ENCODE measurements around the gene LETM1. TPM values are rescaled to one million over a fixed set of nuclear protein-coding genes. Genes with fewer than 3 reads are reported as not detected.
A peak's percentile ranks its signal among the peaks of the same experiment; 100 is the strongest.

Gene LETM1
- polyA plus RNA-seq, 1 donor, result 27.4 TPM

DNA sequence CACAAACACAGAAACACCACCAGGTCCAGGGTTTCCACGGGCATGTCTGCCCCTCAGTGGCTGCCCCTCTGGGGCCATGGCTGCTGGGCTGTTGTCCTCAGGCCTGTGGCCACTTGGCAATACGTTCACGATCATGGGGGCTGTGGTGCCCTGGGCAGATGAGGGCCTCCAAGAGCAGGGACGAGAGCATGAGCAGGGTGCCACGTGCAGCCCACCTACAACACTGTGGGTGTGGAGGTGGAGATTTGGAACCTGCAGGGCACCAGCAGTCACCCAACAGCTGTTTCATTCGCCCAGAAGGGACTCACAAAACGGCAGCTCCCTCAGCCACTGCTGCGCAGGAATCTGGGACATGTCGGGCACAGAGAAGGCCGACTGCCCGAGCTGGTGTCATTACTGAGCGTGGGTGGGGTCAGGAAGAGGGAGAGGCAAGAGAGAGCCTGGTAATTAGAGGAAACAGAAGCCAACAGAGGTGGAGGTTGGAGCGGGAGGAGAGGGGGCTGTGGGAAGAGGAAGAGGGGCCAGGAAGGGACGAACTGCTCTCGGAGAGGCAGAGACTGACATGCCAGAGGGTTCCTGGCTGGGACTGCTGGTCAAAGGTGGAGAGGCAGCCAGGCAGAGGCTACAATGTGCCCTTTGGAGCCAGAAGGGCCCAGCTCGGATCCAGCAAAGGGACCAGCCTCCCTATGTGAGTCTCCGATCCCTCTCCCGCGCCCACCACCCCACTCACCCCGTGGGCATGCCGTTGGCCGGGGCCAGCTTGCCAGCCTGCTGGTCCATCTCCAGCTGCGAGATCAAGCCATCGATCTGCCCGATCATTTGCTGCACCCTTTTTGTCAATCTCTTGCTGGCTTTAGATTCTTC, 39.7 kb downstream of the LETM1 start:
- Histone ChIP-seq H3K27ac (ENCODE audit: low read length) (no peak overlapping the region), H3K4me1 (ENCODE audit: control insufficient read depth, insufficient read depth, low read length) (no peaks in the 10 kb centered on the region), H3K36me3 (ENCODE audit: control insufficient read depth, insufficient read depth, low read length) (peaks cover 64% of the 10 kb centered on the region), H3K27me3 (ENCODE audit: control insufficient read depth, insufficient read depth, low read length) (no peaks in the 10 kb centered on the region), H3K9me3 (ENCODE audit: control insufficient read depth, low read depth, low read length) (no peaks in the 10 kb centered on the region), H3K4me3 (ENCODE audit: low read length) (no peak overlapping the region)
- no peak for DNase-seq
- 92% methylated on average over 2 of the region's 25 CpGs for WGBS (ENCODE audit: insufficient coverage, low lambda C conversion rate)

GRCh38 chr4:1815096-1815996, 40.6 kb downstream of the LETM1 start:
- no peak overlapping the region for H3K4me3 ChIP-seq (ENCODE audit: low read length)
- no peak overlapping the region for H3K27ac ChIP-seq (ENCODE audit: low read length)
- H3K9me3 ChIP-seq (ENCODE audit: control insufficient read depth, low read depth, low read length), result no peaks in the 10 kb centered on the region
- H3K36me3 ChIP-seq (ENCODE audit: control insufficient read depth, insufficient read depth, low read length), result peaks cover 67% of the 10 kb centered on the region
- no peaks in the 10 kb centered on the region for H3K4me1 ChIP-seq (ENCODE audit: control insufficient read depth, insufficient read depth, low read length)
- H3K27me3 ChIP-seq (ENCODE audit: control insufficient read depth, insufficient read depth, low read length), result no peaks in the 10 kb centered on the region
- no CpG with 5 or more reads among the region's 34 CpGs for WGBS (ENCODE audit: insufficient coverage, low lambda C conversion rate)
- DNase-seq, result no peak

DNA sequence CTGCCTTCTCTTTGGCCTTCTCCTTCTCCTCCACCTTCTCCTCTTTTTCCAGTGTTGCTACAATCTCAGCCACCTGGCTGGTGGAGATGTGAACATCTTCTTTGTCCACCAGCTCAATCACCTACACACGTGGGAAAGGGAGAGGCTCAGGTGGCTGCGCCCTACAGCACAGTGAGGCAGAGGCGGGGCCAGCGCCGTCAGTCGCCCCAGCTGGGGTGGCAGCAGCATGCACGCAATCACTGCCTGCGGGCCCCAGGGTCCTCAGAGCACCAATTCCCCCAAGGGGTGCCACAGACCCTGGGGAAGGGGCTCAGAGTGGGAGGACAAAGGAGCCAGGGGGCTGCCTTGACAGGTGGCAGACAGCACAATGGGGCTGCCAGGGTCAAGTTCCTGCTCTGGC, 41.5 kb downstream of the LETM1 start:
- peaks cover 60% of the 10 kb centered on the region for H3K36me3 ChIP-seq (ENCODE audit: control insufficient read depth, insufficient read depth, low read length)
- no CpG with 5 or more reads among the region's 8 CpGs for WGBS (ENCODE audit: insufficient coverage, low lambda C conversion rate)
- no peak overlapping the region for H3K4me3 ChIP-seq (ENCODE audit: low read length)
- peaks cover 4% of the 10 kb centered on the region for H3K4me1 ChIP-seq (ENCODE audit: control insufficient read depth, insufficient read depth, low read length)
- no peaks in the 10 kb centered on the region for H3K9me3 ChIP-seq (ENCODE audit: control insufficient read depth, low read depth, low read length)
- no peak overlapping the region for H3K27ac ChIP-seq (ENCODE audit: low read length)
- H3K27me3 ChIP-seq (ENCODE audit: control insufficient read depth, insufficient read depth, low read length), result no peaks in the 10 kb centered on the region
- DNase-seq, result no peak

DNA sequence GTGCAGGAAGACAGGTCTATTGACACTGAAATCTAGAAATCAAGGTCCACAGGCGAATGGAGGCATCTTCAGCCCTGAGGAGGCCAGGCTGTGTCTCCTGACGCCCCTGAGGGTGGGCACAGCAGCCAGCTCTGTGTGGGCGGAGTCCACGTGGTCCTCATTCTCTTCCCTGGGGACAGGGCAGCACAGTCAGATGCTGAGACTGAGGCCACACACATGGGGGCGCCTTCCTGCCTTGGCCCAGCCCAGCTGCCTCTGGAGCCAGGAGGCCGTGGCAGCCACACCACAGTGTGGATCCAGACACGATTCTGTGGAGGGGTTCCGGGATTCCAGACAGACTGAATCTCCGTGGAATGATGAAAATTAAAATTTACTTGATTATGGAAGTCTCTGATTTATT, 42.0 kb downstream of the LETM1 start:
- H3K4me1 ChIP-seq (ENCODE audit: control insufficient read depth, insufficient read depth, low read length), result peaks cover 9% of the 10 kb centered on the region
- WGBS (ENCODE audit: insufficient coverage, low lambda C conversion rate), result no CpG with 5 or more reads among the region's 9 CpGs
- no peak overlapping the region for H3K4me3 ChIP-seq (ENCODE audit: low read length)
- no peaks in the 10 kb centered on the region for H3K9me3 ChIP-seq (ENCODE audit: control insufficient read depth, low read depth, low read length)
- H3K36me3 ChIP-seq (ENCODE audit: control insufficient read depth, insufficient read depth, low read length), result peaks cover 58% of the 10 kb centered on the region
- H3K27ac ChIP-seq (ENCODE audit: low read length), result no peak overlapping the region
- DNase-seq, result no peak
- no peaks in the 10 kb centered on the region for H3K27me3 ChIP-seq (ENCODE audit: control insufficient read depth, insufficient read depth, low read length)

DNA sequence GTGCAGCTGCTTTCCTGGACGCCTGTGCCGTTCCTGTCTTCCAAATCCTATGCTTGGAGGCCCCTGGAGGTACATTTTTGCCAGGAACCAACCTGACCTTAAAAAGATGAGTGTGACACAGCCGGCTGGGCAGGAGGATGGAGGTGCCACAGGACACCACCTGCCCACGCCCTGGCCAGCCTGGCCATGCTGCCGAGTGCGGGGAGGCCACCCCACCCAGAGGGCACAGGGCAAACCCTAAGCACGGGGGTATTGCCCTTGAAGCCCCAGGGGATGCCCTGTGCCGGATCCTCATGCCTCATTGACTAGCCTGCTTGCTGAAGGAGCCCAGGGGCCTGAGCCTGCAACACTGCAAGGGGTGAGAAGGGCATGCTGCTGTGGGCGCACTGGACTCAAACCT, 42.7 kb downstream of the LETM1 start:
- Histone ChIP-seq H3K9me3 (ENCODE audit: control insufficient read depth, low read depth, low read length) (no peaks in the 10 kb centered on the region), H3K27ac (ENCODE audit: low read length) (no peak overlapping the region), H3K4me3 (ENCODE audit: low read length) (no peak overlapping the region), H3K27me3 (ENCODE audit: control insufficient read depth, insufficient read depth, low read length) (no peaks in the 10 kb centered on the region), H3K4me1 (ENCODE audit: control insufficient read depth, insufficient read depth, low read length) (peaks cover 15% of the 10 kb centered on the region), H3K36me3 (ENCODE audit: control insufficient read depth, insufficient read depth, low read length) (peaks cover 60% of the 10 kb centered on the region)
- DNase-seq, result no peak
- WGBS (ENCODE audit: insufficient coverage, low lambda C conversion rate), result no CpG with 5 or more reads among the region's 9 CpGs

DNA sequence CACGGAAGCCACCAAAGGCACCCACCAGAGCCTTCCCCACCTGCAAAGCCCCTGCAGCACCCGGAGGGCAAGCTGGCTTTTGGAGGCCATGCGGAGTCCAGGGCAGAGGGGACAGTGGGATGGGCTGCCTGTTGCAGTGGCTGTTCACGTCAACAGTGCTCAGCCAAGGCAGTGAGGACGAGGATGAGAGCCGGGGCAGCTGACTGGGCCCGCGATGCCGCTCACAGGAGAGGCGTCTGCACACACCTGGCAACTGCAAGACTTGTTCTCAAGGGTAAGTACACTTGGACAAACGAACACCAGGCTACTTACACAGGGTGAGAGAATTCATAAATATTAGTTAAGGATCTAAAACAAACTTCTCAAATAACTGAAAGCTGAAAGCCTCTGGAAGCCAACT, 43.2 kb downstream of the LETM1 start:
- H3K36me3 ChIP-seq (ENCODE audit: control insufficient read depth, insufficient read depth, low read length), result peaks cover 57% of the 10 kb centered on the region
- no peaks in the 10 kb centered on the region for H3K27me3 ChIP-seq (ENCODE audit: control insufficient read depth, insufficient read depth, low read length)
- H3K4me3 ChIP-seq (ENCODE audit: low read length), result no peak overlapping the region
- no peak overlapping the region for H3K27ac ChIP-seq (ENCODE audit: low read length)
- no peaks in the 10 kb centered on the region for H3K9me3 ChIP-seq (ENCODE audit: control insufficient read depth, low read depth, low read length)
- H3K4me1 ChIP-seq (ENCODE audit: control insufficient read depth, insufficient read depth, low read length), result peaks cover 20% of the 10 kb centered on the region
- no peak for DNase-seq
- no CpG with 5 or more reads among the region's 11 CpGs for WGBS (ENCODE audit: insufficient coverage, low lambda C conversion rate)

DNA sequence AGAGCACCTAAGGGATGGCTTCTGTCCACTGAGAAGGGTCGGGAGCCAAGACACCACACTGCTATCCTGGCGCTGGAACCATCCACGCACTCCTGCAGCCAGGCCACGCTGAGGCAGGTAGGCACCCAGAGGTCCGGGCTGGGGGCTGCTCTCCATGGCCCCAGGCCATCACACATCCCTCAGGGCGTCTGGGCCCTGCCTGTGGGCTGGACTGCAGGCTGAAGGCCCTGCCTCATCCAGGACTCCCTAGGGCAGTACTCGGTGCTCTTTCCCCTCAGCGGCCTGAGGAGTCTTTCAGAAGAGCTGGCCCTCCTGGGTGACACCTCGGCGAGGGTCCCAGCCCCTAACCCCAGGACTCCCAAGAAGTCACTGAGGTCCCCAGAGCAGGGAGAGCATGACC, 45.2 kb downstream of the LETM1 start:
- DNase-seq, result no peak
- no peak overlapping the region for H3K27ac ChIP-seq (ENCODE audit: low read length)
- H3K4me3 ChIP-seq (ENCODE audit: low read length), result no peak overlapping the region
- H3K27me3 ChIP-seq (ENCODE audit: control insufficient read depth, insufficient read depth, low read length), result no peaks in the 10 kb centered on the region
- peaks cover 36% of the 10 kb centered on the region for H3K4me1 ChIP-seq (ENCODE audit: control insufficient read depth, insufficient read depth, low read length)
- peaks cover 62% of the 10 kb centered on the region for H3K36me3 ChIP-seq (ENCODE audit: control insufficient read depth, insufficient read depth, low read length)
- no CpG with 5 or more reads among the region's 10 CpGs for WGBS (ENCODE audit: insufficient coverage, low lambda C conversion rate)
- H3K9me3 ChIP-seq (ENCODE audit: control insufficient read depth, low read depth, low read length), result no peaks in the 10 kb centered on the region

GRCh38 chr4:1809754-1810502, 46.0 kb downstream of the LETM1 start:
- H3K4me1 ChIP-seq (ENCODE audit: control insufficient read depth, insufficient read depth, low read length), result peaks cover 42% of the 10 kb centered on the region
- no CpG with 5 or more reads among the region's 15 CpGs for WGBS (ENCODE audit: insufficient coverage, low lambda C conversion rate)
- no peak overlapping the region for H3K4me3 ChIP-seq (ENCODE audit: low read length)
- no peaks in the 10 kb centered on the region for H3K9me3 ChIP-seq (ENCODE audit: control insufficient read depth, low read depth, low read length)
- H3K27ac ChIP-seq (ENCODE audit: low read length), result no peak overlapping the region
- H3K27me3 ChIP-seq (ENCODE audit: control insufficient read depth, insufficient read depth, low read length), result no peaks in the 10 kb centered on the region
- peak; percentile 79 to 80 for DNase-seq
- peaks cover 62% of the 10 kb centered on the region for H3K36me3 ChIP-seq (ENCODE audit: control insufficient read depth, insufficient read depth, low read length)

DNA sequence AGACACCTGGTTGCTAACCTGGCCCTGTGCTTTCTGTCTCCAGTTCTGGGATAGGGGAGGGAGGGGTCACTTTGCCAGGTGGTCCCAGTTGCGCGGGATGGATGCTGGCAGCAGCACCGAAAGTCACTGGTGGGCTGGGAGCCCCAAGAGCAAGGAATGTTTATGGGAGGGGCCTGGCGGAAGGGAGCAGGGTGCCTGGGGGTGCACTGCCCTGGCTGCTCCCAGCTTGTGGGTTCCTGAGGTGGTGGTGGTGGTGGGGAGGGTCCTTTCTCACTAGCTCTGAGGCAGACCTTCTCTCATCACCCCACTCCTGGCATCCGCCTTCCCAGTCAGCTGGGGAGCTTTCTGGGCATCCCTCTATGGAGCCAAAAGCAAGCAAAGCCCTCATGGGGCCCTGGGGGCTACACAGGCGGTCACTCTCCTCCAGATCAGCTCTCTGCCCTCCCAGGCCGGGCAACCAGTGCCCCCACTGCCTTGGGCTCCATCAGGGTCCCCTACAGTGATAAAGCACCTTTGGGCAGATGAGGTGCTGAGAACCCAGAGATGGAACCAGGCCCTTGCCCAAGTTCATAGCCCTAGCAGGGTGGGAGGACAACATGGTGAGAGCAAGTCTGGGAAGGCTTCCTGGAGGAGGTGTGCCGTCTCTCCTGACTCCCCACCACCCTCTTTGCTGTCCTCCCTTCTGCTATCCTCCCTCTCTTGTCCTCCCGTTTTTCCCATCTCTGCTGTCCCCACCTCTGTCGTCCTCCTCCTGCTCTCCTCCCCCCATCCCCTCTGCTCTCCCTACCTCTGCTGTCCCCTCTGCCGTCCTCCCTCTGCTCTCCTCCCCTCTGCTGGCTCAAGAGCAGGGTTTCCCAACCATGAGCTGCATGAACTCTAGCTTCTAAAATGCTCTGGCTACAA, 46.9 kb downstream of the LETM1 start:
- Histone ChIP-seq H3K36me3 (ENCODE audit: control insufficient read depth, insufficient read depth, low read length) (peaks cover 62% of the 10 kb centered on the region), H3K27ac (ENCODE audit: low read length) (peak overlapping the region; percentile 36), H3K4me1 (ENCODE audit: control insufficient read depth, insufficient read depth, low read length) (peaks cover 50% of the 10 kb centered on the region), H3K9me3 (ENCODE audit: control insufficient read depth, low read depth, low read length) (no peaks in the 10 kb centered on the region), H3K27me3 (ENCODE audit: control insufficient read depth, insufficient read depth, low read length) (no peaks in the 10 kb centered on the region), H3K4me3 (ENCODE audit: low read length) (no peak overlapping the region)
- DNase-seq, result no peak
- WGBS (ENCODE audit: insufficient coverage, low lambda C conversion rate), result no CpG with 5 or more reads among the region's 11 CpGs

All from large intestine (tissue), 3 donors.